GM19397 (cell line): Measurements from ENCODE around the gene KMT2A.

ENCODE experiments used
- ATAC-seq: cut with Tn5 transposase; IDR thresholded peaks from one replicate; pipeline ENCODE4 v1.9.1; 2021; ENCODE audit warnings: mild to moderate bottlenecking, moderate library complexity; ENCODE audit not compliant: unreplicated experiment

The KMT2A gene

GRCh38 chr11:118574636-118575035 lies 138.3 kb downstream of the KMT2A start:
- ATAC-seq: no peak
